Pancreas (tissue), 10 donors: Measurements from ENCODE around the gene ZBTB7C. TPM values are rescaled to one million over a fixed set of nuclear protein-coding genes. Genes with fewer than 3 reads are reported as not detected.

Experiments
- ATAC-seq, 4 donors: fragments of 200-7000 bp; cut with Tn5 transposase; one replicate each; pipeline versions ENCODE4 v1.8.0 to v1.9.1; 2020; ENCODE audit warnings: mild to moderate bottlenecking in 4 of 4, moderate library complexity in 4 of 4
- DNase-seq, 6 donors: peaks; one replicate each; pipeline ENCODE4 v3.0.0-alpha.2; 2020
- FAIRE-seq: peaks from 2 replicates; lab custom pipeline; 2012; peaks lifted over from hg19 to GRCh38; lab: Jason Lieb, UNC
- H3K27ac ChIP-seq, 4 donors: fragments of 200-600 bp; sonication (generic); 1 replicate in 3 of 4; 2 replicates in 1 of 4; pipeline versions ENCODE4 v1.5.0 to v1.8.0; 2020
- H3K27me3 ChIP-seq, 4 donors: fragments of 200-600 bp; one replicate each; pipeline ENCODE4 v1.8.0; 2021
- H3K36me3 ChIP-seq, 3 donors: fragments of 200-600 bp; sonication (generic) in 1 of 3; one replicate each; pipeline versions ENCODE4 v1.5.0 to v1.8.0; 2020 to 2021
- H3K4me1 ChIP-seq, 3 donors: fragments of 200-600 bp; one replicate each; pipeline ENCODE4 v1.8.0; 2021
- H3K4me3 ChIP-seq, 4 donors: fragments of 200-600 bp; sonication (generic) in 2 of 4; one replicate each; pipeline versions ENCODE4 v1.5.0 to v1.8.0; 2020 to 2021
- H3K9me3 ChIP-seq, 4 donors: fragments of 200-600 bp; one replicate each; pipeline ENCODE4 v1.8.0; 2021
- CTCF ChIP-seq, 4 donors: fragments of 200-600 bp; sonication (generic) in 3 of 4; IDR thresholded peaks; one replicate each; pipeline versions ENCODE4 v1.5.0 to v1.8.0; 2021; ENCODE audit warnings: antibody characterized with exemption in 4 of 4
- WGBS, 2 donors: extraction: QIAGEN DNeasy Blood & Tissue Kit; methylation state at CpG; one replicate each; pipeline ENCODE4 v1.1.7; 2013; 5-methylcytosine and 5-hydroxymethylcytosine counted together
- intact Hi-C, 3 donors: fragments of 100-400 bp; cut with DNase I; formaldehyde crosslinking; loops; one replicate each; pipeline versions ENCODE4 v1.11.1 to v1.14.2; 2022
- polyA plus RNA-seq, 2 donors: library from polyadenylated mRNA; stranded (reverse); fragments of 200-250 nt; gene quantifications; one replicate each; pipeline ENCODE4 v1.2.3, GENCODE V29; 2013
- total RNA-seq, 6 donors: library from RNA; stranded (reverse); fragmentation: NEBNext Ultra II Directional in 4 of 6; extraction: Animal tissue kit (Norgen Biotek cat#: 25700) in 4 of 6; gene quantifications; one replicate each; pipeline versions ENCODE4 v1.2.1 to v1.2.4, GENCODE V29; 2021 to 2023
- donor health status: healthy with polysubstance abuse.
- donor health status: DM: no; HTN: no; CAD: no; lungs with moderate emphysema.
- donor health status: DM: no; HTN: no; CAD: no.
- donor health status: control.
- donor health status: control.
- donor health status: Bipolar disorder and iron deficiency.
- donor health status: DM: yes; HTN: yes; CAD: no.
- donor health status: DM: no; HTN: no; CAD: no.
- donor health status: DM: no; HTN: no; CAD: no.
- donor health status: DM: yes; HTN: yes; CAD: no.

ZBTB7C gene
- total and polyA plus RNA-seq, 8 donors, result 0.35 to 1.7 (median 0.91) TPM

DNA sequence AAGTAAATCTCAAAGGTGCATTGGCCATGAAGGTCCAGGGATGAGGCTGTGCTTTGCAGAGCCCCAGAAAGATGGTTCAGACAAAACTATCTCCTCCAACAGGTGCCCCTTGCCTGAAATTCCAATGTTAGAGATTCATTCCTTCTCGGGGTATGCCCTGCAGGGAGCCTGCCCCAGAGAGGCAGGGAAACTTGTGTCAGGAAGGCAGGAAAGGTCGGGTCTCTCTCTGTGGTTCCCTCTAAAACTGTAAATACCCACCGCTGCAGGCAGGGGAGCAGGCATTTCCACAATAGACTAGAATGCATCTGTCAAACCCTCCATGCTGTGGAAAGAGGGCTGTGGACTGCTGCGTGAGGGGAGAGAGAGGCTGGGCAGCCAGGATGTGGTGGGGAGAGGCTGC is 271.0 kb downstream of the ZBTB7C start:
- Histone ChIP-seq H3K36me3 (no peaks in the 10 kb centered on the region), H3K27ac (peak overlapping the region in 1 of 4 donors; percentile 22), H3K4me3 (no peak overlapping the region), H3K4me1 (peaks cover 6 to 7% (median 7%) of the 10 kb centered on the region in 3 donors), H3K27me3 (no peaks in the 10 kb centered on the region), H3K9me3 (no peaks in the 10 kb centered on the region)
- no peak for FAIRE-seq
- ATAC-seq, result no peak
- 75 to 79% methylated on average over 4 of the region's 4 CpGs for WGBS, 2 donors
- intact Hi-C loops, result no loop called here
- TF ChIP-seq CTCF (IDR thresholded peaks at IDR 0.05), result no peak
- no peak for DNase-seq

DNA sequence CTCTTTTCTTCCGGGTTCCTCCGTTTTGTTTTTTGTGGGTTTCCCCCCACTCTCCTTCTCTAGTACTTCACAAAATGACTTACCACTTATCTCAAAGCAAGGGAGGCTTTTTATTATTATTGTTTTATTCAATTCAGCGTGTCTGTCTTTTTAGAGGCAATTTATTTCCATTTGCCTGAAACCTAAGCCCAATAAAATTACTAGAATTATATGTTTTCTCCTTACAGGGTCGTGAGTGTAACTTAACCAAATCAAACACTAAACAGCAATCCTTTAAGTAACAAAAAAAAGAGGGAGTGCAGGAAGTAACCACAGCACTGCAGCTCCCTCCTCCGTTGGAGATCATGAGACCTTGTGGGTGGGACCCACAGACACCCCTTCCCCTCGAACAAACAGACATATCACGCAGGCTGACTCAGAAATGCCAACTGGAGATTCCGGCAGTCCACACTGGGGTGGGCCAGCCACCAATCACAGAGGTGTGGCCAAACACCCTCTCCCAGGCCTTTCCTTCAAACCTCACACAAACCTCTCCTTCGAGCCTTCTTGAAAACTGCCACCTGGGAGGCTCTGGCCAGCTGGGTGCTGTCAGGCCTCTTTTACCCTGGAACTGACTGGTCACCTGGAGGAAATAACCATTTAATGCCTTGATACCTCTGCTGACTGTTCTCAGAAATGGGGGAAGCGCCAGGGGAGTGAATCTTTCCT is 271.7 kb downstream of the ZBTB7C start:
- Histone ChIP-seq H3K36me3 (no peaks in the 10 kb centered on the region), H3K4me1 (peaks cover 6 to 7% (median 7%) of the 10 kb centered on the region in 3 donors), H3K27me3 (no peaks in the 10 kb centered on the region), H3K9me3 (no peaks in the 10 kb centered on the region), H3K27ac (peak overlapping the region in 2 of 4 donors; percentile 22 to 58), H3K4me3 (peak overlapping the region in 1 of 4 donors; percentile 50)
- no peak for DNase-seq
- peak in 1 of 4 donors; percentile 22 for ATAC-seq
- 76 to 83% methylated on average over 10 of the region's 10 CpGs for WGBS, 2 donors
- no peak for FAIRE-seq
- no peak for TF ChIP-seq CTCF (IDR thresholded peaks at IDR 0.05)
- intact Hi-C loops, result no loop called here

DNA sequence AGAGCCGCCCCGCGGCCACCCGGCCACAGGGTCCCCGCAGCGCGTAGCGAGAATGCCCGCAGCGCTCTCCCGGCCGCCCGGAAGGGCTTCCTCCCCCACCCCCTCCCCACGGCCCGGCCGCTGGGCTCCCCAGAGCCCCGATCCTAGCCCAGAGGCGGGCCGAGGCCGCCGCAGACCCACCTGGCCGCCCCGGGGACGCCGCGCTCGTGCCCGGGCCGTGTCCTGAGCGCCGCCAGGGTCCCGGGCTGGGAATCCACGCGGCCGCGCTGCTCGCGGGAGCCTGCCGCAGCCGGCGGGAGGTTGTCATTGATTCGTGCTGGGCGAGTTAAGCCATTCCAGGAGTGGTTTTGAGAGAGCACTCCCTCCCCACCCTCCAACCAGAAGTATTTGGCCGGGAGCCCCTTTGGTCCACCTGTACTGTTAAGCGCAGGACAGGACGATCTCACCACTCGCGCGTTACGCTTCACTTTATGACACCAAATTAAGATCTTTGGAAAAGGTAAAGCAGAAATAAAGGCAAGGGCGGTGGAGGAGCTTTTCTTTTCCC is 272.3 kb downstream of the ZBTB7C start:
- DNase-seq (peak in 5 of 6 donors; percentile 21 to 70 (median 38)), ATAC-seq (peak; percentile 11 to 45 (median 24)), FAIRE-seq (no peak)
- intact Hi-C loops, result no loop called here
- no peaks in the 10 kb centered on the region for H3K27me3 ChIP-seq
- TF ChIP-seq CTCF (IDR thresholded peaks at IDR 0.05), result no peak
- 11 to 13% methylated on average over 42 to 51 of the region's 51 CpGs for WGBS, 2 donors
- no peaks in the 10 kb centered on the region for H3K9me3 ChIP-seq
- H3K4me3 ChIP-seq, result peak overlapping the region; percentile 33 to 61 (median 42)
- H3K36me3 ChIP-seq, result no peaks in the 10 kb centered on the region
- peaks cover 6 to 7% (median 7%) of the 10 kb centered on the region in 3 donors for H3K4me1 ChIP-seq
- peak overlapping the region in 2 of 4 donors; percentile 44 to 58 for H3K27ac ChIP-seq

DNA sequence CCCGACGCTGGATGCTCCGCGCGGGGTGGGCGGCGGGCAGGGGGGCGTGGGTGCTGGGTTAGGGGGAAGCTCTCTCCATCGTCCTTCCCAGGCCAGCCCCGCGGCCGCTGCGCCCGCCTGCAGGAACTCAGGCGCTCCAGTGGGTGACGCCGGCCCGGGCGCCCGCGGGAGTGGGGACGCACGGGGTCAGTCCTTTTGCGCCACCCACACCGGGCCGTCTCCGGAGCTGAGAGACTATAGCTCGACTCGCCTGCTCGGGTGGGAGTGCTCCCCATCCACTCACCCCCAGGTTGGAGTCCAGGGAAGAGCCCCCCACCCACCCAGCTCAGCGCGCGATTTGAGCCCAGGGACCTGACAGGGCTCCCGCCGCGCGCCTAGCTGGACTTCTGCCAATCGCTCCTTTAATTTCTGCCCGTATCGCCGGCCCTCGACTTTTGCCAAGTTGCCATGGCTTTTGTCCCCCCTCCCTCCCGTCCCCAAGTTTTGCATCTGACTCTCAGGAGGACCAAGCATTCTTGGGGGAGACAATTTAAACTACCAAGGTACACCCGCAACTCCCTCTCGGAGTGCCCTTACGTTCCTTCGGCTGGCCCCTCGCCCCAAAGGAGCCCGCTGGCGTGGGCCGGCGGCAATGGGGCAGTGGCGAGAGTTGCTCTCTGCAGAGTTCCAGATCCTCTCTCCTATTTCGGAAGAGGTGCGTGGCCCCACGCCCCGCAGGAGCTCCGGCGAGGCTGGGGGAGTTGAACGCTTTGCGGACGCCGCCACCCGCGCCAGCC is 272.9 kb downstream of the ZBTB7C start:
- Histone ChIP-seq H3K4me1 (peaks cover 6 to 7% (median 7%) of the 10 kb centered on the region in 3 donors), H3K36me3 (no peaks in the 10 kb centered on the region), H3K4me3 (peak overlapping the region; percentile 33 to 61 (median 42)), H3K27ac (peak overlapping the region in 2 of 4 donors; percentile 44 to 58), H3K9me3 (no peaks in the 10 kb centered on the region), H3K27me3 (no peaks in the 10 kb centered on the region)
- 1 to 2% methylated on average over 61 to 65 of the region's 65 CpGs for WGBS, 2 donors
- peak; percentile 6 to 35 (median 26) for ATAC-seq
- TF ChIP-seq CTCF (IDR thresholded peaks at IDR 0.05), result peak in 1 of 4 donors; percentile 5
- FAIRE-seq, result no peak
- intact Hi-C loops, result no loop called here
- DNase-seq, result peak; percentile 20 to 76 (median 46)
